Activated CD8-positive, alpha-beta T cell treated with anti-CD3 and anti-CD28 coated beads for 36 hours (primary cell): ENCODE results near the gene GNS. TPM values are rescaled to one million over a fixed set of nuclear protein-coding genes. Genes with fewer than 3 reads are reported as not detected.

Experiments
- ATAC-seq: fragments of 200-7000 bp; cut with Tn5 transposase; one replicate; pipeline ENCODE4 v1.10.0; 2021; ENCODE audit warnings: mild to moderate bottlenecking, moderate library complexity
- CTCF ChIA-PET: fragments of 350-600 bp; sonication (Branson Sonifier 250); formaldehyde crosslinking; loops from one replicate; lab custom pipeline; 2021; ENCODE audit warnings: antibody characterized with exemption; lab: Charles Lee
- POLR2A ChIA-PET: fragments of 350-600 bp; sonication (Branson Sonifier 250); formaldehyde crosslinking; loops from one replicate; lab custom pipeline; 2021; ENCODE audit warnings: antibody characterized with exemption; lab: Charles Lee
- DNase-seq: peaks from one replicate; pipeline ENCODE4 v3.0.0-alpha.2; 2020
- H3K27ac Mint-ChIP-seq: one replicate; pipeline ENCODE4 v1.8.0; 2021; ENCODE audit warnings: mild to moderate bottlenecking, mixed read lengths
- H3K27me3 Mint-ChIP-seq: one replicate; pipeline ENCODE4 v1.8.0; 2021; ENCODE audit warnings: mixed read lengths
- H3K36me3 Mint-ChIP-seq: one replicate; pipeline ENCODE4 v1.8.0; 2021; ENCODE audit warnings: low read depth, mixed read lengths
- H3K4me1 Mint-ChIP-seq: one replicate; pipeline ENCODE4 v1.8.0; 2021; ENCODE audit warnings: low read depth, mixed read lengths
- H3K4me3 Mint-ChIP-seq: one replicate; pipeline ENCODE4 v1.8.0; 2021; ENCODE audit warnings: mild to moderate bottlenecking, moderate library complexity, mixed read lengths
- H3K9me3 Mint-ChIP-seq: one replicate; pipeline ENCODE4 v1.8.0; 2021; ENCODE audit warnings: mixed read lengths
- CTCF ChIP-seq: fragments of 200-600 bp; IDR thresholded peaks from one replicate; pipeline ENCODE4 v1.8.0; 2022; ENCODE audit warnings: antibody characterized with exemption, mild to moderate bottlenecking
- intact Hi-C: fragments of 100-400 bp; cut with micrococcal nuclease; formaldehyde crosslinking; loops from one replicate; pipeline ENCODE4 v1.10.0; 2022
- total RNA-seq, 2 experiments: library from RNA; stranded (reverse); gene quantifications; one replicate each; pipeline ENCODE4 v1.2.3, GENCODE V29; 2021

GNS gene
- total RNA-seq, 2 experiments from 2014 or later: 16.4 to 19.2 TPM

GRCh38 chr12:64752833-64753238, 6.4 kb downstream of the GNS start:
- H3K4me1 Mint-ChIP-seq: peaks cover 31% of the 10 kb centered on the region
- TF ChIP-seq CTCF: no peak
- intact Hi-C loops: no loop called here
- ChIA-PET POLR2A (no interaction called here), CTCF (no interaction called here)
- peaks cover 27% of the 10 kb centered on the region for H3K36me3 Mint-ChIP-seq
- ATAC-seq (no peak), DNase-seq (no peak)
- no peak overlapping the region for H3K27ac Mint-ChIP-seq
- H3K9me3 Mint-ChIP-seq: no peaks in the 10 kb centered on the region
- no peaks in the 10 kb centered on the region for H3K27me3 Mint-ChIP-seq
- no peak overlapping the region for H3K4me3 Mint-ChIP-seq

- intact Hi-C loops: no loop called here
- CTCF ChIA-PET: no interaction called here
- H3K9me3 Mint-ChIP-seq: no peaks in the 10 kb centered on the region
- H3K27ac Mint-ChIP-seq: no peak overlapping the region
- POLR2A ChIA-PET: no interaction called here
- no peak for DNase-seq
- H3K27me3 Mint-ChIP-seq: no peaks in the 10 kb centered on the region
- H3K36me3 Mint-ChIP-seq: peaks cover 29% of the 10 kb centered on the region
- no peak for TF ChIP-seq CTCF
- peaks cover 26% of the 10 kb centered on the region for H3K4me1 Mint-ChIP-seq
- H3K4me3 Mint-ChIP-seq: no peak overlapping the region
- no peak for ATAC-seq
Observed at GRCh38 chr12:64752032-64752431, 7.2 kb downstream of the GNS start.

GRCh38 chr12:64749461-64750200, 9.6 kb downstream of the GNS start:
- intact Hi-C loops: no loop called here
- ChIA-PET POLR2A (interaction anchor here (0.7 kb wide), 1 partner anchor 190 kb away, joined by 3 read pairs; no protein-coding TSS in a partner anchor), CTCF (no interaction called here)
- DNase-seq (no peak), ATAC-seq (no peak)
- peaks cover 26% of the 10 kb centered on the region for H3K36me3 Mint-ChIP-seq
- H3K4me3 Mint-ChIP-seq: no peak overlapping the region
- TF ChIP-seq CTCF: no peak
- H3K27ac Mint-ChIP-seq: no peak overlapping the region
- no peaks in the 10 kb centered on the region for H3K9me3 Mint-ChIP-seq
- H3K27me3 Mint-ChIP-seq: no peaks in the 10 kb centered on the region
- H3K4me1 Mint-ChIP-seq: peaks cover 7% of the 10 kb centered on the region

- TF ChIP-seq CTCF: no peak
- intact Hi-C loops: no loop called here
- Mint-ChIP-seq H3K27ac (no peak overlapping the region), H3K4me1 (peaks cover 2% of the 10 kb centered on the region), H3K36me3 (peaks cover 25% of the 10 kb centered on the region), H3K4me3 (no peak overlapping the region), H3K9me3 (no peaks in the 10 kb centered on the region), H3K27me3 (no peaks in the 10 kb centered on the region)
- ATAC-seq (no peak), DNase-seq (no peak)
- CTCF ChIA-PET: interaction anchor here (1.4 kb wide), 1 partner anchor 198 kb away, joined by 5 read pairs; no protein-coding TSS in a partner anchor
- POLR2A ChIA-PET: no interaction called here
Observed at GRCh38 chr12:64747695-64748094, 11.5 kb downstream of the GNS start.

DNA sequence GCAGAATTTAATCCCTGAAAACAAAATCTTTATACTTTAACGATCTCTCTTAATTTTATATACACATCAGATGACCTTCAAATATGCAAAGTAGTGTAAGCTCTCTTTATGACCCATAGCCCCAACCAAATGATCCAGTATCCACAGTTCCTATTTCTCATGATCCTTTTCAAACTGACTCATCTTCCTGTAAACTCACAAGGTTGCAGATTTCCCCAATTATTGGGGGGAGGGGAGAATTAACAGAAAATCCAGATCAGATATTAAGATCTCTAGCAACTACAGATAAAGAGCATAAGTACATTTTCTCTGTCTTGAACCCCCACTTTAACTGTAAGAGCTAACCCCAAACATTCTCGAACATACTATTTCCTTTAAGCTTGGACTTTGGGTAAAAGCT, 12.5 kb downstream of the GNS start:
- POLR2A ChIA-PET: no interaction called here
- CTCF ChIA-PET: interaction anchor here (0.8 to 1.8 kb wide), 6 partner anchors 11 to 198 kb away, joined by 3 to 6 read pairs (median 4); no protein-coding TSS in a partner anchor
- intact Hi-C loops: no loop called here
- no peak for TF ChIP-seq CTCF
- no peak overlapping the region for H3K27ac Mint-ChIP-seq
- peaks cover 2% of the 10 kb centered on the region for H3K4me1 Mint-ChIP-seq
- ATAC-seq (no peak), DNase-seq (no peak)
- no peaks in the 10 kb centered on the region for H3K27me3 Mint-ChIP-seq
- H3K4me3 Mint-ChIP-seq: no peak overlapping the region
- H3K9me3 Mint-ChIP-seq: no peaks in the 10 kb centered on the region
- peaks cover 31% of the 10 kb centered on the region for H3K36me3 Mint-ChIP-seq
